Medulla oblongata (tissue), 1 donor: ENCODE measurements around the gene EXOC4.

Experiments used
- DNase-seq: peaks from one replicate; pipeline ENCODE4 v3.0.0-alpha.2; 2015; ENCODE audit errors: extremely low spot score

Gene EXOC4

GRCh38 chr7:133572843-133573242 is 320.0 kb downstream of the EXOC4 start:
- no peak for DNase-seq

DNA sequence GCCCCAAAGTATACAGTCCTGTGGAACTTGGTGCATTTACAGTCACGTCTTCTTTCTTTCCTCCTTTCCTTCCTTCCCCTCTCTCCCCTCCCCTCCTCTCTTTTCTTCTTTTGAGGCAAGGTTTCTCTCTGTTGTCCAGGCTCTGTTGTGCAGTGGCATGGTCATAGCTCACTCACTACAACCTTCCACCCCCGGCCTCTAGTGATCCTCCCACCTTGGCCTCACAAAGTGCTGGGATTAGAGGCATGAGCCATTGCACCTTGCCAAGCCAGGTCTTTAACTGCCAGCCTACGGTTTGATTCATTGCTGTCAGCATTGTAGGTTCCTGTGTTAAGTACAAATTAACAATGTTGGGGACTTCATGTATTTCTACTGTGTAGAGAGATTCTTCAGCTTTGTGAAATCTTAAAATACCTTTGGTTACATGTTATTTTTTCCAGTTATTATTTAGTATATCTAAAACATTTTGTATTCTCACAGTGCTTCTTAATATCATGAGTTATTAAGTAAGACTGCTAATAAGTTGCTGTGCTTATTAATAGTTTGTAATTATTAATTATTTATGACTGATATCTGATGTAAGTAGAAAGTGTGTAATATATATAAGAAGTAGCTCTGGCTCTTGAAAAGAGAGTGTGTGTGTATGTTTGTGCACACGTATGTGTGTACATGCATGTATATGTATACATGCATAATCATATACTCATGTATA is 320.8 kb downstream of the EXOC4 start:
- DNase-seq: no peak

DNA sequence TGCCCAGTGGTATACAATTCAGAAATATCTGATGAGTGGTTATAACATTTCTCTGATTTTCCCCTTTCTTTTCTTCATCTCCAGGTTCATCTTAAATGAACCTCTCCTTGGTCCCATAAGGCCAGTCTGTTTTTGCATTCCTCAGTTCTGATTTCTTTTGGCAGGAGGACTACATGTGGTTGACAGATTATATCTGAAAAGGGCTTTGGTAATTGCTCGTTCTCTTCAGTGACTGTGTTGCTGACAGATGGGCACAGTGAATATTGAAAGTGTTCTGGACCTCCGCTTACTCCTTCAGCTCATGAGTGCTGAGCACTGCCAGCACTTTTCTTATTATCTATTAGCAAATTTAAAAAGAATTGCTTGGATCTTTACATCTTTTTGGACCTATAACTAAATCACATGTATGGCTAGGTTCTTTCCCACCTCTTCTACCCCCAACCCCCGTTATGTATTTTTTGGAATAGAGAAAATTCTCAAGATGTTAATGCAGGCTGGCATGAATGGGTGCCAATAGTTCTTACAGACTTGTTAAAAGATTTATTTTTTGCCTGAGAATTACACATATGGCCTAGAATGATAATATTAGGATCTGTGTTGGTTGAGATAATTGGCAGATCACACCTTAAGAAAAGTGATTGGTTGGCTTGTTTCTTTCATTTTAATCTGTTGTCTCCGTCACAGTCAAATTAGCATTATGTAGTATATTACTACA is 323.0 kb downstream of the EXOC4 start:
- DNase-seq: no peak

DNA sequence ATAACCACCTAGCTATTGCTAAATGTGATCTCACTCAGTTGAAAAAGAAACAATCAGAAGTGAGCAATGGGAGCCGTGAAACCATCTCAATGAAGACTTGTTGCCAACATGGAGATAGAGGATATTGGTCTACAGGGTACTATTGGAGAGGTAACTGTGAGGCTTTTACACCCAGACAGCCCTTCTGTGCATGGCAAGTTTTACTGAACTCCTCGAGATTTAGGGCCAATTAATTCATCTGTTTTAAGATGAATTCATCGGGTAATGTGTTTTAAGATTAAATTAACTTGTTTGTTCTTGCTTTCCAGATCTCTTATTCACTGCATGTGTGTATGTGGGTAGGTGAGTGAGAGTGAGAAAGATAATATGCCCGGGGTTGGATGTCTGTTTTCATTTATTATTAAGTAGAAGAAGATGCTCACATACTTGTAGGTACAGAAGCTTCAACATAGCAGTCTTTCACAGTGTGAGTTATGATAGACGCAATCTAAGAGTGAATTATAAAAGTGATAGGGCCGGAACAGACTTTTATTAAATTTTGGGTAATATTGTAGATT is 323.8 kb downstream of the EXOC4 start:
- no peak for DNase-seq

- DNase-seq: no peak
These were observed 330.1 kb downstream of the EXOC4 start for GRCh38 chr7:133582766-133583523.

DNA sequence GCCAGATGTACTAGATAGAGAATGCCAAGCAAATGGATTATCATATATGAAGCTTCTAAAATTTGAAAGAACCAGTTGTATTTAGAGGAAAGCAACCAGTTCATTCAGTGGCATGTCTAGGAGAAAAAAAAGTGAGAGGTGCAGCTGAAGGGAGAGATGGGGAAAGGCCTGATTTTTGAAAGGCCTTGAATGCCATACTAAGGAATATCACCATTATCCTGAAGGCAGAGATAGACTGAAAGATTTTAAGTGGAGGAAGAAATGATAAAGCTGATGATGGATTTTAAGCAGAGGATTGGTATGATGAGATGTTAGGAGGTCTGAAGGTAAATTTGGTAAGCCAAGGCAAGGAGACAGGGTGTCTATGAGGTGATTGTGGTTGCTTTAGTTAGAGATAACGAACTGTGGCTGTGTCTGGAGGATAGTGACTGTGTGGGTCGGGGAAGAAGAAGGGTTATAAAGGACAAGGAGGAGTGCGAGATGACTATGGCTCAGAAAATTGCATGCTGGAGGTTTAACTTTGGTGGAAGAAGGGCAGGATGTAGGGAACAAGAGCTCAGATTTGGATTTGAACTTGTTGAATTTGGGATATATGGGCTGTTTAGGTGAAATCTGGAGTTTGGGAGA is 330.8 kb downstream of the EXOC4 start:
- no peak for DNase-seq

DNA sequence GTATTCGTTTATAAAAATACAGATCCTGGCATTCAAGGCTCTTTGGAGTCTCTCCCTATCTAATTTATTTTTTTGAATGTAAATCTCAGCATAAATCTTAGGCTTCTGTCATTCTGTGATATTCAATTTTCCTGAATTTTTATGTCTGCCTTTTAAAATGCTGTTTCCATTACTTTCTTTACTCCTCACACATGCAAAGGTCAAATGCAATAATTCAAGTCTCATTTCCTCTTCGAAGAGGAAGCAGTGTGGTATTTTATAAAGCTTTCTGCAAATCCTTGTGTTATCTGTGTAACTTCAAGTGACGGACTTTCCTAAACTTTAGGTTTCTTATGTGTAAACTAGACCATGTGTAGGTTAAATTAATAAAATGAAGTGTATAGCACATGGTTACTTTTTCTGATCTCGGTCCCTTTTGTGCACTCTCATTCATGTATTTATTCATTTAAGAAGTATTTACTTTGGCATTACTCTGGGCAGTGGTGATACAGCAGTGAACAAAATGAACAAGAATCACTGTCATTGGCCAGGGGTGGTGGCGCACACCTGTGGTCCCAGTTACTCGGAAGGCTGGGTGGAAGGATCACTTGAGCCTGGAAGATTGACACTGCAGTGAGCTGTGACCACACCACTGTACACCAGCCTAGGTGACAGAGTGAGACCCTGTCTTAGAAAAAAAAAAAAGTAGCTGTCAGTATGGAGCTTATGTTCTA is 332.2 kb downstream of the EXOC4 start:
- no peak for DNase-seq

DNA sequence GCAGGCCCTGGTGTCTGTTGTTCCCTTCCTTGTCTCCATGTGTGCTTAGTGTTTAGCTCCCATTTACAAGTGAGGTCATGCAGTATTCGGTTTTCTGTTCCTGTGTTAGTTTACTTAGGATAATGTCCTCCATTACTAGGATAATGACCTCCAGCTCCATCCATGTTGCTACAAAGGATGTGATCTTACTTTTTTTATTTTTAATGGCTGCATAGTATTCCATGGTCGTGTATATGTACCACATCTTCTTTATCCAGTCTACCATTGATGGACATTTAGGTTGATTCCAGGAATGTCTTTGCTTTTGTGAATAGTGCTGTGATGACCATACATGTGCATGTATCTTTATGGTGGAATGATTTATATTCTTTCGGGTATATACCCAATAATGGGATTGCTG is 333.4 kb downstream of the EXOC4 start:
- DNase-seq: no peak

DNA sequence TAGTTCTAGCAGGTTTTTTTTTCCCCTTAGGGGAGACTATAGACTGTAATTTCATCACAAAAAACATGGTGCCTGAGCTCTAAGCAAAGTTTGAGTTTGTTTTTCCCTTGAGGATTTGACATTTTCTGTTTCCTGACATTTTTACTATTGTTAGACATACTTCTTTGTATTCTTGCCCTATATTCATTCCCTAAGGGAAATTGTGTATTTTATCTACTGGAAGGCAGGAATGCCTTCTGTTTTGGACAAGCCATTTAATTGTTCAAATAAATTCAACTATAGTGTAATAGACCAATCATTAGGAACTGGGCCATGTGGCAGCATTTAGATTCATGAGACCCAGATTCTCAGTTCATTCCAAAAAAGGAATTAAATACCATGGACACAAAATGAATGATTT is 335.0 kb downstream of the EXOC4 start:
- no peak for DNase-seq

GRCh38 chr7:133590795-133591194 is 337.9 kb downstream of the EXOC4 start:
- DNase-seq: no peak

GRCh38 chr7:133591704-133592340 is 338.9 kb downstream of the EXOC4 start:
- no peak for DNase-seq

GRCh38 chr7:133593561-133593960 is 340.7 kb downstream of the EXOC4 start:
- DNase-seq: no peak

- DNase-seq: no peak
These were observed 348.7 kb downstream of the EXOC4 start for GRCh38 chr7:133601617-133602016.

DNA sequence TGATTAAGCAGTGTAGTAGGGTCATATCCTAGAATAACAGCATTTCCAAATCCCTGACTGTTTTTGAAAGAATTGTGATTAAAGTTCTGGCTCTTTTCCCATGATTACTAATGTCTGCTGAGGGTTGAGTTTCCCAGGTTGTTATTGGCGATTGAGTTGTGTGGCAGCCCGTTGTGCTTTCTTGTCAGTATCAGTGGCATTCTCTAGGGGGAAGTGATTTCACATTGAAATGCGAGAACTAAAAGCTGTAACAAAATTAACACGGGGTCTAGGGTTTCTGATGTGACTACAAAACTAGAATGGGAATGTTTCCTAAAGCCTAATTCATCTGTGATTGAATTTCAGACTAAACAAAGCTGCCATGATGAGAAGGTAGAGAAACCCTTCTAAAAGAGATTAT is 349.4 kb downstream of the EXOC4 start:
- DNase-seq: no peak

DNA sequence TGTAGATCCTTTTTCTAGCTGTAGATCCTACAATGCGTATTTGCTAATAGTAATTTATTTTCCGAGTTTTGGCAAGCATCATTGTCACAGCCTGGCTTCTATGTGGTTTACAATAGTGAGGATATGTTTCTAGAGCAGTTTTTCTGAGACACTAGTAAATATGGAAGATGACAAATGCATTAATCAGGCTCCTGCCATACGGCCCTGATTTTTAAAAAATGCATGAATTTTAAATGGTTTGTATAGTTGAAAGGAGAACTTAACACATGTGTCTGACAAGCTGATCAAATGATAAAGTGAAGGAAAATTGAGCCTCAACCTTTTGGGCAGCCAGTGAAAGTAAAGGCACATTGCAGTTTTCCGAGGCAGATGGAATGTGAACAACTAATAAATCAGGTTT is 354.1 kb downstream of the EXOC4 start:
- no peak for DNase-seq

DNA sequence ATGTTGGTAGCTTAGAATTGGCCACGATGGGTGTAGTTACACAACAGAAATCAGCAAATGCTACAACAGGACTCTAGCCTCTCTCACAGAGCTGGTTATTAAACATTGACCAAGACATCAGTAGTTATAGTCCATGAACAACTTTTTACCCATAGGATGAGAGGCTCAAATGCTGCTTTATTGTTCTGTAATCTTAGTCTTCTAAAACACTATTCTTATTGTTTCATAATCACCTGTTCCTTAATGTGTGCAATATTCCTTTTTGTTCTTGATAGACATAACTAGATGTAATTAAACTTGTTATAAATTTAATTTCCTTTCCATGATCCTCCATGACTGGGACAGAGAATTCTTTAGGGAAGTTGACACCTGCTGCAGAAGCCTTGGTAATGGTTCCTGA is 356.9 kb downstream of the EXOC4 start:
- DNase-seq: no peak

DNA sequence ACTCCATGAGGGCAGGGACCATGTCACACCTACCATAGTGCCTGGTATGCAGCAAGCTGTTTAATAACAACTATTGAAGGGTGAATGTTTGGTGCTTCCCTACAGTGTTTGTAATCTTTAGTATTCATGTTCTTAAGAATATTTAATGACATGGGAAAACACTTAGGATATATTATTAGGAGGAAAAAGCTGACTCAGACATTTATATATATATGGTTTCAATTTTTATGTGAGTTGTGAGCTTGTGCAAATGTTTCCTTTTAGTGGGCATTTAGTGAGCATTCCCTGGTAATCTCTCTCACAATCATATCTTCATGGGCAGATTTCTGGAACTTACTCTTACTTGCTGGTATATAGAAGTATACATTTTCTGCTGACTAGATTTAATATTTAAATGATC is 359.1 kb downstream of the EXOC4 start:
- DNase-seq: no peak

DNA sequence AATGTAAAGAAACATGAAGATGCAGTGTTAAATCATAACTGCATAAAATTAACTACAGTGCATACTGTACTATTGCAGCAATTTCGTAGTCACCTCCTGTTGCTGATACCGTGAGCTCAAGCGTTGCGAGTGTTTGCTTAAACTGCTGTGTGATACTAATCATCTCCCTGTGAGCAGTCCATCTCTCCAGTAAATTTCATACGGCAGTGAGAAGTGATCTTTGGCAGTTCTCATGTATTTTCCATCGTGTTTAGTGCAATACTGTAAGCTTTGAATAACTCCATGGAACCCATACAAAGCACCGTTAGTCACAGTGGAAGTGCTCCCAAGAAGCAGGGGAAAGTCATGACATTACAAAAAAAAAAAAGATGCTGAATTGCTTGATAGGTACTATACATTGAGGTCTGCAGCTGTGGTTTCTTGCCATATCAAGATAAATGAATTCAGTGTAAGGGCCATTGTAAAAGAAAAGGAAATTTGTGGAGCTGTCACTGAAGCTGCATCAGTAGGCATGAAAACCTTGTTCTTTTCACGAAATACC is 360.4 kb downstream of the EXOC4 start:
- DNase-seq: no peak

- DNase-seq: no peak
These were observed 361.4 kb downstream of the EXOC4 start for GRCh38 chr7:133614251-133614650.

GRCh38 chr7:133618970-133619369 is 366.1 kb downstream of the EXOC4 start:
- DNase-seq: no peak

DNA sequence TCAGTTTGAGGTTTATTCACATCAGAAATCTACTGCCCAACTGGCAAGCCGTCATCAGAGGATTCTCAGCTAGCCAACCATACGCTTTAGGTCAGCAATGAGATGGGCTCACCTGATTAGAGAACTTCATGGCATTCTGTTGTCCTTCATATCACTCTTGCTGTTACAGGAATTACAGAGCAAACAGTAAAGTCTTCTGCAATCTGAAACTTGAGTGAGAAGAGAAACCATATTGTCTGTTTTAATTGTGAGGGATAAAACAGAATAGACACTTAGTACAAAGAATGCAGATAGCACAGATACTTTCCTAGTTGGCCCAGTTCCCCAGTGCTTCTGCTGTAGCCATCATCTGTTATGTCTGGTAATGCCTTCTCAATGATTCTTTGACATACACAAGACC is 366.6 kb downstream of the EXOC4 start:
- no peak for DNase-seq
